Esophagus muscularis mucosa (tissue), 4 donors: Measurements from ENCODE around the gene HSD11B1.

Experiments used
- CTCF ChIP-seq, 3 experiments: fragments of 200-600 bp in 2 of 3; fragments of 450-650 bp in 1 of 3; sonication (generic) in 2 of 3; IDR thresholded peaks; one replicate each; pipeline ENCODE4 v1.5.1; 2017 to 2019; ENCODE audit warnings: antibody characterized with exemption in 3 of 3, mild to moderate bottlenecking in 2 of 3, moderate library complexity in 1 of 3
- EP300 ChIP-seq: sonication (generic); formaldehyde crosslinking; IDR thresholded peaks from one replicate; pipeline ENCODE4 v1.6.1; 2017; ENCODE audit warnings: antibody characterized with exemption
- POLR2A ChIP-seq: fragments of 450-650 bp; IDR thresholded peaks from one replicate; pipeline ENCODE4 v1.6.1; 2017; ENCODE audit warnings: antibody characterized with exemption, moderate library complexity, mild to moderate bottlenecking, low read depth
- POLR2AphosphoS5 ChIP-seq, 2 donors: sonication (generic); formaldehyde crosslinking; IDR thresholded peaks; one replicate each; pipeline ENCODE4 v1.6.1; 2017; ENCODE audit warnings: antibody characterized with exemption in 2 of 2

DNA sequence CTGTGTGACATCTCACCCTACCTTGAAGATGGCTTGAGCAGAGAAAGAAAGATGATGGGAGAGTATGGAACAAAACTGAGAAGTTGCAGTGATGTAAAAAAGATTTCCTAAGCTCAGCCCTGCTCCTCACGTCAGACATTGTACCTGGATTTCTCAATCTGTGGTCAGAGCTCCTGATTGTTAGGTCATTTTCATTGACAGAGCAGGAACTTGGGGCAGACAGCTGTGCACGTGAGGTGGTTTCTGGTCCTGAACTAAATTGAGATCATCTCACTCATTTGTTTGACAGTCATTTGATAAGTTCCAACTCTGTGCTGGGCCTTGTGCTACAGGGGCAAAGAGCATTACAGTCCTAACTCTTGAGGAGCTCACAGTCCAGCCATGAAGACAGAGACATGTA, 61.4 kb downstream of the HSD11B1 start:
- no peak for TF ChIP-seq CTCF (IDR thresholded peaks at IDR 0.05)
- no peak for TF ChIP-seq EP300
- no peak for TF ChIP-seq POLR2AphosphoS5 (IDR thresholded peaks at IDR 0.05)
- TF ChIP-seq POLR2A = no peak
